ENCODE measurements around the gene CCDC80.
"Not testable (repeated sequence)": the region's sequence is repeated elsewhere in the genome, so short reads cannot be mapped to it uniquely, and the experiment has no call there.

CCDC80 gene

DNA sequence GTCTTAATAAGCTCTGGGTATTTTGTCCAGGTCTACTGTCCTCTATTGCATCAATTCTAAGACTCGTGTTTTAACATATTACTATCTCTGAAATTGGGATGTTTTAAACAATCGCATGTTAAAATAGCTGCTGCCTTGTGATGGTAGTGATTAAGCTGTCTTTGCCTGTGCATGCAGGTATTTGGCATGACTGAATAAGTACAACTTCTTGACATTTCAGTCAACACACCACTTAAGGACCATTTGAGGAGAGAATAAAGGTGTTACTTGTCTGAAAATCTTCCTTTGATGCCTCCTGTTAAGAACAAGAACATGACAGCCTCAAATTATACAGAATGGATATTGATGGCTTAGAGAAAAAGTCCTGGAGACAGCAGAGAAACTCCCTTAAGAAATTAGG, 46.1 kb downstream of the CCDC80 start:
- Mint-ChIP-seq H3K27me3 (no peaks in the 10 kb centered on the region), H3K4me3 (no peak overlapping the region), H3K27ac (no peak overlapping the region), H3K4me1 (no peaks in the 10 kb centered on the region), H3K9me3 (no peaks in the 10 kb centered on the region)
- DNase-seq = no peak
- ATAC-seq = no peak

DNA sequence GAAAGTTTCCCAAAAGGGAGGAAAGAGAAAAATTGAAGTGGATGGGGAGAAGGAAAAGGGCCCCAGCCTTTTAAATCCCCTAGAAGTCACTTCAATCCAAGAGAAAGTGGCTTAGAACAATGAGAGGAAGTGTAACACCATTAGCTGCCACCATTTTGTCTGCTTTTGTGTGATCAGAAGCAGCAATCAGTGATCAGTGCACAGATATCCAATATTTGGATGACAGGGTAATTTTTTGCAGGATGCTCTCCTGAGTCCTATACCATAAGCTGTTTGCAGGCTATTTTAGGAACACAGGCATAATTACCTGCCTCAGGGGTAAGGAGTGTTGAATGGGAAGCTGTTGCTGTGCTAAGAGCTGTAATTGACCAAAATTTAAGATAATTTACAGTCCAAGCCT, 47.7 kb downstream of the CCDC80 start:
- Mint-ChIP-seq H3K27me3 (no peaks in the 10 kb centered on the region), H3K4me1 (no peaks in the 10 kb centered on the region), H3K4me3 (no peak overlapping the region), H3K9me3 (no peaks in the 10 kb centered on the region), H3K27ac (no peak overlapping the region)
- no peak for DNase-seq
- no peak for ATAC-seq

- DNase-seq (no peak), ATAC-seq (no peak)
- H3K27me3 Mint-ChIP-seq = no peaks in the 10 kb centered on the region
- H3K27ac Mint-ChIP-seq = no peak overlapping the region
- peaks cover 5% of the 10 kb centered on the region for H3K4me1 Mint-ChIP-seq
- H3K9me3 Mint-ChIP-seq = no peaks in the 10 kb centered on the region
- H3K4me3 Mint-ChIP-seq = no peak overlapping the region
These were observed 53.6 kb downstream of the CCDC80 start for GRCh38 chr3:112587336-112587735.

DNA sequence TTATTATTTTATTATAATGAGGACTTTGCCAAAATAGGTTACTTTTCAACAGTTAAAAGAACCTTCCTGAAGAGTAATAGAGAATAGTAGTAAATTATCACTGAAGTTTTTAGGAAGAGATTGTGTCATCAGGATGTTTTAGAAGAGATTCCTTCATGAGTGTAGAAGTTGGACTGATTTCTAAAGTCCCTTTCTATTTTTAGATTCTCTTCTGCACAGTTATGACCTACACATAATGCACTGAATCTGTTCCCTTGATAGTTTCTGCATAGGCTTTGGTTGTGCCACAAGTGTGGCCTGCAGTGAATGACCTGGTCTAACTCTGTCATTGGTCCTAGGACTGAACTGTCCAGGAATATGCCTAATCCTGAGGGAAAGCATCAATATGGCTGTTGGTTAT, 55.2 kb downstream of the CCDC80 start:
- no peaks in the 10 kb centered on the region for H3K9me3 Mint-ChIP-seq
- no peaks in the 10 kb centered on the region for H3K27me3 Mint-ChIP-seq
- H3K4me3 Mint-ChIP-seq = no peak overlapping the region
- DNase-seq (no peak), ATAC-seq (no peak)
- no peak overlapping the region for H3K27ac Mint-ChIP-seq
- peaks cover 5% of the 10 kb centered on the region for H3K4me1 Mint-ChIP-seq

DNA sequence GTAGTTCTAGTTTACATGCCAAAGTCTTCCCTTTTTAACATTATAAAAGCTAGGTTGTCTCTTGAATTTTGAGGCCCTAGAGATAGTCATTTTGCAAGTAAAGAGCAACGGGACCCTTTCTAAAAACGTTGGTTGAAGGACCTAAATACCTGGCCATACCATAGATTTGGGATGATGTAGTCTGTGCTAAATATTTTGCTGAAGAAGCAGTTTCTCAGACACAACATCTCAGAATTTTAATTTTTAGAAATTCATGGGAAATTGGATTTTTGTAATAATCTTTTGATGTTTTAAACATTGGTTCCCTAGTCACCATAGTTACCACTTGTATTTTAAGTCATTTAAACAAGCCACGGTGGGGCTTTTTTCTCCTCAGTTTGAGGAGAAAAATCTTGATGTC, 57.8 kb downstream of the CCDC80 start:
- no peak overlapping the region for H3K4me3 Mint-ChIP-seq
- no peaks in the 10 kb centered on the region for H3K27me3 Mint-ChIP-seq
- no peak overlapping the region for H3K27ac Mint-ChIP-seq
- DNase-seq (no peak), ATAC-seq (no peak)
- H3K9me3 Mint-ChIP-seq = no peaks in the 10 kb centered on the region
- peaks cover 5% of the 10 kb centered on the region for H3K4me1 Mint-ChIP-seq

DNA sequence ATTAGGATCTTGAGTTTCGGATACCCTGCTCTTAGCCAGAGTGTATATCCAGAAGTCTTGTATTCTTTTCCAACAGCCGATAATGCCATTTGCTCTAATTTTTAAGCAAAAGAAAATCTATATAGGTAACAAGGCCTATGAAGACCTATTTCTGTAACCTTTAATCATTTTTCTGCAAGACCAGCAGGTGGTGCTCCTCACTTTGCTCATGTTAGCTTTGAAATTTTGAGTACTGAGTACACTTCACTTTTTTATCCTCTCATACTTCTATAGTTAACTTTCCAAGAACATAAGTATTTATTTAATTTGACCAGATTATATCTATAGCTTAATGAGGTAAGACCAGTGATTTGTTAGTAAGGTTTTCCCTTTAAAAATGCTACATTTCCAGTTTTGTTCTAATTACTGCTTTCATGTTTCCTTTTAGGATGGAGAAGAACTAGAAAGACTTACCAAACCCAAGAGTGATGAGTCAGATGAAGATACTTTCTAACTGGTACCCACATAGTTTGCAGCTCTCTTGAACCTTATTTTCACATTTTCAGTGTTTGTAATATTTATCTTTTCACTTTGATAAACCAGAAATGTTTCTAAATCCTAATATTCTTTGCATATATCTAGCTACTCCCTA, 58.6 kb downstream of the CCDC80 start:
- ATAC-seq (peak; percentile 56), DNase-seq (peak in 1 of 2 donors; percentile 14)
- peaks cover 2% of the 10 kb centered on the region for H3K4me1 Mint-ChIP-seq
- H3K27me3 Mint-ChIP-seq = no peaks in the 10 kb centered on the region
- no peak overlapping the region for H3K27ac Mint-ChIP-seq
- no peak overlapping the region for H3K4me3 Mint-ChIP-seq
- no peaks in the 10 kb centered on the region for H3K9me3 Mint-ChIP-seq

DNA sequence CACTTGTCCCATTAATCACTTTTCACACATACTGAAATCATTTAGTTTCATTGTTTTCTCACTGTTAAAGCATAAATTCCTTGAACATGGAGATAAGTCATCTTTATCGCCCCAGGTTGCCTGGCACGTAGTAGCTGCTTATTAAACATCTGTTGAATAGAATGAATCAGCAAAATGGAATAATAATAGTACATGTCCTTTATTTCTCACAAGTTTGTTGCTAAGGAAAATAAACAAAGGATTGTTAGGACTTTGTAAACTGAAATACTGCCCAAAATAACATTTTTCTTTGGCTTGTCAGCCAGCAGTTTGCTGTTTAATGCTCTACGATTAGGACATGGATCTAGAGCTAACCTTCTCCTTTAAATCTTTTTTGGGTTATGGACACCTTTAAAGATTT, 61.2 kb downstream of the CCDC80 start:
- H3K27ac Mint-ChIP-seq = no peak overlapping the region
- no peak overlapping the region for H3K4me3 Mint-ChIP-seq
- no peaks in the 10 kb centered on the region for H3K4me1 Mint-ChIP-seq
- ATAC-seq = no peak
- H3K9me3 Mint-ChIP-seq = no peaks in the 10 kb centered on the region
- no peaks in the 10 kb centered on the region for H3K27me3 Mint-ChIP-seq
- no peak for DNase-seq

- Mint-ChIP-seq H3K27ac (no peak overlapping the region), H3K9me3 (no peaks in the 10 kb centered on the region), H3K4me3 (no peak overlapping the region), H3K4me1 (no peaks in the 10 kb centered on the region), H3K27me3 (no peaks in the 10 kb centered on the region)
- DNase-seq (no peak), ATAC-seq (no peak)
These were observed 61.7 kb downstream of the CCDC80 start for GRCh38 chr3:112579232-112579631.

DNA sequence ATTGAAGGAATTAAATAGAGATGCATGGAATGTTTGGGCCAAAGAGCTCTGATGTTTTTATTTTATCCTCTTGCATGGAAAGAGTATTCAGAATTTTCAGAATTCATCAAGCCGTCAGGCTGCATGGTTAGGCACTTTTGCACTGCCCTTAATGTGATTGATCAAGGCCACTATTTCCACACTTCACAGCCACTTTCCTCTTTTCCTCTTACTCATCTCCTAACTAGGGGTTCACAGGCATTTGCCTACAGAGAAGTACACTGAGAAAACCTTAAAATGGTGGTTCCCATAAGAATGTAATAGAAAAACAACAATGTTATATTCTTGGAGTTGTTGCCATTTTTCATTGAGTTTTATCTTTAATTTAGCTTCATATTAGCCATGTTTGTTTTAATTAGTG, 68.2 kb downstream of the CCDC80 start:
- Mint-ChIP-seq H3K9me3 (no peaks in the 10 kb centered on the region), H3K27ac (no peak overlapping the region), H3K4me1 (no peaks in the 10 kb centered on the region), H3K4me3 (no peak overlapping the region), H3K27me3 (no peaks in the 10 kb centered on the region)
- ATAC-seq (no peak), DNase-seq (no peak)

DNA sequence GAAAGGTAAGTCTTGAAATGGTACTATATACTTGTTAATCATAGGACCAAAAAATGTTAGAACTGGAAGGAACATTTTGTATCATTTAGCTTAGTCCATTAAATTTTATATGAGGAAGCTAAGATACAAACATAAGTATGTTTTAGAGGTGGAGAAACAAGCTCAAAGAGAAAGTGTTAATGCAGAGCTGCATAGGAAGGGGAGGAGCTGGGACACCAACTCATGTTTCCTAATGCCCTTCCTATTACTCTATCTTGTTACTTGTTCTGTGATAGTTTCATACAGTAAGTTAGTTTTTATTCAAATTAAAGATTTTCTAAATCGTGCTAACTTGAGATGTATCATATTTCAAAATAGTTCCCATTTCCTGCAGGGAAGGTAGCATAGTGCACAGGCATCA, 71.7 kb downstream of the CCDC80 start:
- H3K9me3 Mint-ChIP-seq = no peaks in the 10 kb centered on the region
- H3K27ac Mint-ChIP-seq = no peak overlapping the region
- ATAC-seq = no peak
- no peaks in the 10 kb centered on the region for H3K27me3 Mint-ChIP-seq
- no peak for DNase-seq
- no peaks in the 10 kb centered on the region for H3K4me1 Mint-ChIP-seq
- H3K4me3 Mint-ChIP-seq = no peak overlapping the region

GRCh38 chr3:112568642-112569041, 72.3 kb downstream of the CCDC80 start:
- no peak overlapping the region for H3K4me3 Mint-ChIP-seq
- H3K9me3 Mint-ChIP-seq = no peaks in the 10 kb centered on the region
- no peaks in the 10 kb centered on the region for H3K27me3 Mint-ChIP-seq
- H3K27ac Mint-ChIP-seq = no peak overlapping the region
- ATAC-seq = no peak
- no peaks in the 10 kb centered on the region for H3K4me1 Mint-ChIP-seq
- DNase-seq = no peak

DNA sequence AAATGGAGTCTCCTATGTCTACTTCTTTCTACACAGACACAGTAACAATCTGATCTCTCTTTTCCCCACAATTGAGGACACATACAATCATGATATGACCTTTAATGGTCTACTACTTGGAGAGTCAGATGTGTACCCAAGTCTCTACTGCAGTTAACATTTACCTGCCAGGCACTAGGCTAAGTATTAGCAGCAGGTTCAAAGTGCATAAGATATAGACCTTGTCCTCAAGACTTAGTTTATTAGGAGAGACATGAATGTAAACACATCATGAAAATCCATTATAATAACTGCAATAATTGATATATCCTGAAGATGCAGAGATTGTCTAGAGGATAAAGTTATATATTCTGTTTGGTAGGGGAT, 76.0 kb downstream of the CCDC80 start:
- ATAC-seq (no peak), DNase-seq (no peak)
- H3K9me3 Mint-ChIP-seq = no peaks in the 10 kb centered on the region
- no peaks in the 10 kb centered on the region for H3K27me3 Mint-ChIP-seq
- no peak overlapping the region for H3K27ac Mint-ChIP-seq
- peaks cover 5% of the 10 kb centered on the region for H3K4me1 Mint-ChIP-seq
- H3K4me3 Mint-ChIP-seq = no peak overlapping the region

- not testable (repeated sequence) for H3K9me3 Mint-ChIP-seq, ATAC-seq, H3K27me3 Mint-ChIP-seq, H3K4me3 Mint-ChIP-seq, DNase-seq, H3K27ac Mint-ChIP-seq
- peaks cover 10% of the 10 kb centered on the region for H3K4me1 Mint-ChIP-seq
These were observed 76.5 kb downstream of the CCDC80 start for GRCh38 chr3:112564247-112564939.

DNA sequence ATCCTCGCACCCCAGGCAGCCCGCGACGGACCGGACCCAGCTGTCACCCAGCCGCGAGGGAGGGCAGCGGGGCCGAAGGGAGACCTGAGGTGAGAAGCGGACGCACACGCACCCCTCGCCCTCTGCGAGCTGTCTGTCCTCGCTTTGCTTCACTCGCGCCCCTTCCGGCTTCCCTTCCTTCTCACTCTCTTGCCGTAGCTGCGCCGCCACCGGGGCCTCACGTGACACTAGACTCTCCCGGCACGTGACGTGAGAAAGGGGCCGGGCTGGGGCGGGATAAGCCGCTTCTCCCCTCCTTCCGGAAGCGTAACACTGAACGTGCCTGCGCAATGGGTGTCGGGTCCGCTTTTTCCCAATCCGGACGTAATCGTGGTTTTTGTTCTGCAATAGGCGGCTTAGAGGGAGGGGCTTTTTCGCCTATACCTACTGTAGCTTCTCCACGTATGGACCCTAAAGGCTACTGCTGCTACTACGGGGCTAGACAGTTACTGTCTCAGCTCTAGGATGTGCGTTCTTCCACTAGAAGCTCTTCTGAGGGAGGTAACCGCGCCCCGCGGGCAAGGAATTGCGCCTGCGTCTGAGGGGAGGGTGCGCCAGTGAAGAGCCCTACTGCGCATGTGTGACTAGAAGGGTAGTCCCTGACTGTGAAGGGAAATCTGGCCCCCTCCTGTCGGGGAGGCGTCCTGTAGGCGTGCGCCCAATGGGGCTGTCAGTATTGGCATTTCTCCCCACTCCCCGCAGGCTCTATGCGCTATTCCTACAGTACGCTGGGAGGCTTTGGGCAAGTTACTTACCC, 79.0 kb downstream of the CCDC80 start, which contains the start of the genes ATG3 and SLC35A5:
ATG3 (minus strand) TSS at position 229 of the 796 bp plus-strand sequence. CDS start 434 bp downstream, outside the sequence.
SLC35A5 (plus strand) TSS at position 312 of the 796 bp plus-strand sequence. CDS start 1,359 bp downstream, outside the sequence.
- peak within 1 kb of the TSS; percentile 95 to 99 for H3K27ac Mint-ChIP-seq

DNA sequence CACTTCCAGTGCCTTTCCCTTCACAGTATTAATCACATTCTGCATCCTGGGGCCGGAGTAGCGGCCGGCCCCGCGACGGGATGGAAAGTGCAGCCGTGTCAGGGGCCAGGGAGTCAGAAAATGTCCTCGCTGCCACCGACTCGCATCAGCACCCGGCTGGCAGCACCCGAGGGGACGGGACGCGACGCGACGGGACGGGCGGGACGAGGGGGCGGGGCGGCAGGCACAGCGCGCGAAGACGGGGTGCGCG, 79.5 kb downstream of the CCDC80 start:
- Mint-ChIP-seq H3K4me1 (peaks cover 27% of the 10 kb centered on the region), H3K27me3 (no peaks in the 10 kb centered on the region), H3K4me3 (peak overlapping the region; percentile 91 to 97), H3K9me3 (no peaks in the 10 kb centered on the region), H3K27ac (peak overlapping the region; percentile 92 to 97)
- no peak for DNase-seq
- ATAC-seq = peak; percentile 66

More for the DNA sequence above, 79.0 kb downstream of the CCDC80 start, which contains the start of the genes ATG3 and SLC35A5:
- ATAC-seq (peak; percentile 88), DNase-seq (peak; percentile 96 to 98)
- no peaks in the 10 kb centered on the region for H3K9me3 Mint-ChIP-seq
- H3K4me3 Mint-ChIP-seq = peak within 1 kb of the TSS; percentile 91 to 97
- no peaks in the 10 kb centered on the region for H3K27me3 Mint-ChIP-seq
- peaks cover 22% of the 10 kb centered on the region for H3K4me1 Mint-ChIP-seq

Data from stimulated activated naive CD8-positive, alpha-beta T cell treated with anti-CD3 and anti-CD28 coated beads, Interleukin-15, amount 100 ng/mL, for 72 hours (primary cell).